HepG2 (cell line): ENCODE results near the gene OR8D4. TPM values are rescaled to one million over a fixed set of nuclear protein-coding genes. Genes with fewer than 3 reads are reported as not detected.

ENCODE experiments used
- ATAC-seq: fragments of 200-7000 bp; cut with Tn5 transposase; 3 replicates; pipeline ENCODE4 v1.9.1; 2020; ENCODE audit warnings: mild to moderate bottlenecking, moderate library complexity
- BruUV-seq: library from RNA; stranded (reverse); fragments of 400-500 nt; replicated peaks from 2 replicates; lab custom pipeline; 2021; lab: Mats Ljungman, UMichigan
- CTCF ChIA-PET: fragments of 300-600 bp; formaldehyde crosslinking; extraction: SDS; loops from one replicate; lab custom pipeline; 2021; ENCODE audit warnings: low total read pairs, inconsistent platforms, low intra/inter-chr PET ratio; lab: Yijun Ruan, JAX
- POLR2A ChIA-PET: fragments of 350-600 bp; sonication (Branson Sonifier 250); formaldehyde crosslinking; loops from one replicate; lab custom pipeline; 2020; ENCODE audit warnings: antibody characterized with exemption, inconsistent platforms; lab: Yijun Ruan, JAX
- DNase-seq: peaks from one replicate; pipeline ENCODE4 v3.0.0-alpha.2; 2015; ENCODE audit warnings: low spot score
- FAIRE-seq: peaks from 3 replicates; lab custom pipeline; 2011; peaks lifted over from hg19 to GRCh38; lab: Jason Lieb, UNC
- H2AFZ ChIP-seq: one replicate; pipeline ENCODE4 v1.6.1; 2011; ENCODE audit warnings: low read length, inconsistent platforms
- H3K27ac ChIP-seq: fragments of 300-600 bp; 3 replicates; pipeline ENCODE4 v1.8.0; 2011; ENCODE audit warnings: mixed run types, mild to moderate bottlenecking, mixed read lengths, low read length, inconsistent platforms; ENCODE audit not compliant: insufficient read depth; ENCODE audit errors: extremely low read length
- H3K27me3 ChIP-seq, 2 experiments: fragments of 200-600 bp in 1 of 2; 2 replicates in 1 of 2; 3 replicates in 1 of 2; pipeline versions ENCODE4 v1.6.0 to v1.8.0; 2011; ENCODE audit warnings: low read length in 2 of 2, mild to moderate bottlenecking in 2 of 2, moderate library complexity in 2 of 2, inconsistent platforms in 1 of 2; ENCODE audit not compliant: insufficient read depth in 2 of 2, control insufficient read depth in 1 of 2
- H3K36me3 ChIP-seq, 2 experiments: fragments of 200-600 bp in 1 of 2; replicated peaks in 1 of 2; 2 replicates in 1 of 2; 3 replicates in 1 of 2; pipeline versions ENCODE4 v1.5.1 to v1.8.0; 2011; ENCODE audit warnings: low read length in 2 of 2, inconsistent platforms in 1 of 2; ENCODE audit not compliant: insufficient read depth in 2 of 2, control insufficient read depth in 1 of 2
- H3K4me1 ChIP-seq: 2 replicates; pipeline ENCODE4 v1.5.1; 2012; ENCODE audit warnings: low read length, inconsistent platforms; ENCODE audit not compliant: insufficient read depth
- H3K4me2 ChIP-seq: 2 replicates; pipeline ENCODE4 v1.6.0; 2011; ENCODE audit warnings: low read depth, low read length, inconsistent platforms
- H3K4me3 ChIP-seq, 3 experiments: fragments of 200-600 bp in 1 of 3; sonication (generic), shearing (Covaris generic) in 1 of 3; replicated peaks in 1 of 3; 2 replicates each; pipeline ENCODE4 v1.5.1; 2011 to 2016; ENCODE audit warnings: low read length in 3 of 3, inconsistent platforms in 2 of 3, low read depth in 2 of 3, mild to moderate bottlenecking in 2 of 3, control low read depth in 1 of 3, mixed read lengths in 1 of 3; ENCODE audit not compliant: insufficient read depth in 1 of 3
- H3K79me2 ChIP-seq: one replicate; pipeline ENCODE4 v1.6.1; 2011; ENCODE audit warnings: low read length, inconsistent platforms; ENCODE audit not compliant: insufficient read depth
- H3K9ac ChIP-seq: 2 replicates; pipeline ENCODE4 v1.6.0; 2011; ENCODE audit warnings: mild to moderate bottlenecking, low read depth, low read length, inconsistent platforms; ENCODE audit not compliant: insufficient read depth
- H3K9me3 ChIP-seq: 2 replicates; pipeline ENCODE4 v1.5.1; 2012; ENCODE audit warnings: mild to moderate bottlenecking, low read length
- H4K20me1 ChIP-seq: 2 replicates; pipeline ENCODE4 v1.6.0; 2011; ENCODE audit warnings: inconsistent platforms, mild to moderate bottlenecking, low read length, moderate library complexity; ENCODE audit not compliant: insufficient read depth
- ATAD3A ChIP-seq: sonication (generic); formaldehyde crosslinking; IDR thresholded peaks from 2 replicates; pipeline ENCODE4 v1.4.0; 2020; ENCODE audit warnings: missing genetic modification reagents
- GTF2F1 ChIP-seq: fragments of 150-350 bp; IDR thresholded peaks from 2 replicates; pipeline ENCODE4 v1.6.1; 2014; ENCODE audit warnings: low read length
- JDP2 ChIP-seq: sonication (generic); formaldehyde crosslinking; IDR thresholded peaks from 2 replicates; pipeline ENCODE4 v1.8.1; 2022; ENCODE audit warnings: missing genetic modification reagents, borderline replicate concordance
- KDM4B ChIP-seq: sonication (generic); formaldehyde crosslinking; IDR thresholded peaks from 2 replicates; pipeline ENCODE4 v1.4.0; 2020; ENCODE audit warnings: missing genetic modification reagents
- SNAI1 ChIP-seq: sonication (generic); formaldehyde crosslinking; IDR thresholded peaks from 2 replicates; pipeline ENCODE4 v1.5.0; 2020; ENCODE audit warnings: mild to moderate bottlenecking, missing genetic modification reagents, borderline replicate concordance
- ZBTB8A ChIP-seq: sonication (generic); formaldehyde crosslinking; IDR thresholded peaks from 2 replicates; pipeline ENCODE4 v1.4.0; 2020; ENCODE audit warnings: mild to moderate bottlenecking, low read depth, missing genetic modification reagents, borderline replicate concordance
- ZNF790 ChIP-seq: sonication (generic); formaldehyde crosslinking; IDR thresholded peaks from 2 replicates; pipeline ENCODE4 v1.8.0; 2022; ENCODE audit warnings: missing genetic modification reagents, mild to moderate bottlenecking, borderline replicate concordance
- WGBS: methylation state at CpG from one replicate; pipeline ENCODE4 v1.1.6; 2017; ENCODE audit warnings: low lambda C conversion rate; 5-methylcytosine and 5-hydroxymethylcytosine counted together
- in situ Hi-C: cut with HindIII; loops from 2 replicates; pipeline ENCODE4 v1.10.0; 2017; ENCODE audit warnings: low pct_unique_long_range_greater_than_20kb; ENCODE audit not compliant: extremely low pct_ligation_motif_present
- intact Hi-C: fragments of 100-400 bp; cut with micrococcal nuclease; formaldehyde crosslinking; loops from one replicate; pipeline ENCODE4 v1.10.0; 2022; ENCODE audit not compliant: unreplicated experiment
- polyA plus RNA-seq, 8 experiments: library from polyadenylated mRNA; depleted of rRNA in 3 of 8; stranded (reverse) in 7 of 8; unstranded in 1 of 8; fragments of >200 nt; fragmentation: Illumina TruSeq in 4 of 8; extraction: Trizol in 4 of 8; gene quantifications; 2 replicates each; pipeline versions ENCODE4 v1.2.1 to v1.2.3, GENCODE V29; 2011 to 2016; ENCODE audit warnings: low read depth in 4 of 8, missing spikeins in 1 of 8, mixed read lengths in 1 of 8; ENCODE audit not compliant: insufficient read depth in 1 of 8
- total RNA-seq, 5 experiments: library from RNA; depleted of rRNA; stranded (reverse); fragments of >200 nt; fragmentation: Illumina TruSeq; extraction: Trizol; gene quantifications; 2 replicates each; pipeline ENCODE4 v1.2.3, GENCODE V29; 2016; ENCODE audit warnings: low read depth in 1 of 5
- TF ChIP-seq, protein P1 (sequence below): sonication (generic); formaldehyde crosslinking; conservative IDR thresholded peaks from 2 replicates; pipeline ENCODE4 v1.5.0; 2020; ENCODE audit warnings: missing genetic modification reagents
- TF ChIP-seq, protein P2 (sequence below): sonication (generic); formaldehyde crosslinking; IDR thresholded peaks from 2 replicates; pipeline ENCODE4 v1.4.0; 2020; ENCODE audit warnings: missing genetic modification reagents, borderline replicate concordance
- TF ChIP-seq, protein P3 (sequence below): sonication (generic); formaldehyde crosslinking; IDR thresholded peaks from 2 replicates; pipeline ENCODE4 v1.8.0; 2022; ENCODE audit warnings: mild to moderate bottlenecking, missing genetic modification reagents, moderate library complexity

Gene OR8D4
- total and polyA plus RNA-seq, 2 of the 13 experiments (the other 11 are each of a cell fraction or from before 2014, with no cell fraction given): not detected

DNA sequence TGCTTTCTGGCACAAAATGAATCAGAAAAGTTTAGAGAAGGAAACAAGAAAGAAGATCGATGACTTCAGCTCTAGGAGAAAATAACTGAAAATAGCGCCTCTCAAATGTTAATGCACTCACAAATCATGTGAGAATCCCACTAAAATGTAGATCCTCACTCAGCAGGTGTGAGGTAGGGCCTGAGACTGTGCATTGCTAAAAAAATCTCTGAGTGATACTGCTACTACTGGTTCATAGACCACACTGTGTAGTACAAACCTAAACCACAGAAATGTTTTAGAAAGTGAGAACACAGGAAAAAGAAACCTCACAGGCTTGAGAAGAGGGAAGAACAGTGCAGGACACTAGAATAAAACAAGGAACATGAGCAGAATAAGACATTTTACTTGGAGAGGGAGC, 2.0 kb downstream of the OR8D4 start:
- POLR2A ChIA-PET: no interaction called here
- no peak overlapping the region for H3K27ac ChIP-seq
- intact Hi-C loops: no loop called here
- ATAC-seq (no peak), FAIRE-seq (no peak), DNase-seq (no peak)
- H3K9ac ChIP-seq: no peak overlapping the region
- no peaks in the 10 kb centered on the region for H4K20me1 ChIP-seq
- no peak for TF ChIP-seq GTF2F1
- TF ChIP-seq, protein P1, sequence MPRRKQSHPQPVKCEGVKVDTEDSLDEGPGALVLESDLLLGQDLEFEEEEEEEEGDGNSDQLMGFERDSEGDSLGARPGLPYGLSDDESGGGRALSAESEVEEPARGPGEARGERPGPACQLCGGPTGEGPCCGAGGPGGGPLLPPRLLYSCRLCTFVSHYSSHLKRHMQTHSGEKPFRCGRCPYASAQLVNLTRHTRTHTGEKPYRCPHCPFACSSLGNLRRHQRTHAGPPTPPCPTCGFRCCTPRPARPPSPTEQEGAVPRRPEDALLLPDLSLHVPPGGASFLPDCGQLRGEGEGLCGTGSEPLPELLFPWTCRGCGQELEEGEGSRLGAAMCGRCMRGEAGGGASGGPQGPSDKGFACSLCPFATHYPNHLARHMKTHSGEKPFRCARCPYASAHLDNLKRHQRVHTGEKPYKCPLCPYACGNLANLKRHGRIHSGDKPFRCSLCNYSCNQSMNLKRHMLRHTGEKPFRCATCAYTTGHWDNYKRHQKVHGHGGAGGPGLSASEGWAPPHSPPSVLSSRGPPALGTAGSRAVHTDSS (CRISPR knock-in tag): no peak
- no peak for TF ChIP-seq KDM4B
- no peak for TF ChIP-seq JDP2 (CRISPR knock-in tag)
- TF ChIP-seq ATAD3A (CRISPR knock-in tag): no peak
- no peak for TF ChIP-seq ZNF790 (CRISPR knock-in tag)
- TF ChIP-seq, protein P2, sequence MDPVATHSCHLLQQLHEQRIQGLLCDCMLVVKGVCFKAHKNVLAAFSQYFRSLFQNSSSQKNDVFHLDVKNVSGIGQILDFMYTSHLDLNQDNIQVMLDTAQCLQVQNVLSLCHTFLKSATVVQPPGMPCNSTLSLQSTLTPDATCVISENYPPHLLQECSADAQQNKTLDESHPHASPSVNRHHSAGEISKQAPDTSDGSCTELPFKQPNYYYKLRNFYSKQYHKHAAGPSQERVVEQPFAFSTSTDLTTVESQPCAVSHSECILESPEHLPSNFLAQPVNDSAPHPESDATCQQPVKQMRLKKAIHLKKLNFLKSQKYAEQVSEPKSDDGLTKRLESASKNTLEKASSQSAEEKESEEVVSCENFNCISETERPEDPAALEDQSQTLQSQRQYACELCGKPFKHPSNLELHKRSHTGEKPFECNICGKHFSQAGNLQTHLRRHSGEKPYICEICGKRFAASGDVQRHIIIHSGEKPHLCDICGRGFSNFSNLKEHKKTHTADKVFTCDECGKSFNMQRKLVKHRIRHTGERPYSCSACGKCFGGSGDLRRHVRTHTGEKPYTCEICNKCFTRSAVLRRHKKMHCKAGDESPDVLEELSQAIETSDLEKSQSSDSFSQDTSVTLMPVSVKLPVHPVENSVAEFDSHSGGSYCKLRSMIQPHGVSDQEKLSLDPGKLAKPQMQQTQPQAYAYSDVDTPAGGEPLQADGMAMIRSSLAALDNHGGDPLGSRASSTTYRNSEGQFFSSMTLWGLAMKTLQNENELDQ (CRISPR knock-in tag): no peak
- TF ChIP-seq, protein P3, sequence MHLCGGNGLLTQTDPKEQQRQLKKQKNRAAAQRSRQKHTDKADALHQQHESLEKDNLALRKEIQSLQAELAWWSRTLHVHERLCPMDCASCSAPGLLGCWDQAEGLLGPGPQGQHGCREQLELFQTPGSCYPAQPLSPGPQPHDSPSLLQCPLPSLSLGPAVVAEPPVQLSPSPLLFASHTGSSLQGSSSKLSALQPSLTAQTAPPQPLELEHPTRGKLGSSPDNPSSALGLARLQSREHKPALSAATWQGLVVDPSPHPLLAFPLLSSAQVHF: no peak
- no peak for TF ChIP-seq SNAI1 (CRISPR knock-in tag)
- no peak for TF ChIP-seq ZBTB8A (CRISPR knock-in tag)
- H3K27me3 ChIP-seq: no peaks in the 10 kb centered on the region
- in situ Hi-C loops: no loop called here
- no peaks in the 10 kb centered on the region for H3K36me3 ChIP-seq
- H3K4me3 ChIP-seq: no peak overlapping the region
- BruUV-seq: no TSS peak
- no peaks in the 10 kb centered on the region for H3K9me3 ChIP-seq
- 0% methylated on average over 2 of the region's 2 CpGs for WGBS
- no peak overlapping the region for H2AFZ ChIP-seq
- H3K4me2 ChIP-seq: no peak overlapping the region
- no peaks in the 10 kb centered on the region for H3K79me2 ChIP-seq
- no peaks in the 10 kb centered on the region for H3K4me1 ChIP-seq
- CTCF ChIA-PET: no interaction called here
